OCI-LY1 (cell line): Measurements from ENCODE around the gene SNRPD3.
"Not testable (repeated sequence)": the region's sequence is repeated elsewhere in the genome, so short reads cannot be mapped to it uniquely, and the experiment has no call there.

ENCODE experiments used
- CTCF ChIP-seq: fragments of 200-600 bp; sonication (generic), shearing (Covaris generic); IDR thresholded peaks from 2 replicates; pipeline ENCODE4 v1.5.1; 2017; ENCODE audit warnings: mild to moderate bottlenecking, antibody characterized with exemption, low read length, moderate library complexity, mixed read lengths
- EZH2 ChIP-seq: fragments of 200-600 bp; sonication (generic), shearing (Covaris generic); IDR thresholded peaks from 2 replicates; pipeline ENCODE4 v1.8.0; 2017; ENCODE audit warnings: borderline replicate concordance, mixed run types, mild to moderate bottlenecking, antibody characterized with exemption, low read length, moderate library complexity, mixed read lengths

GRCh38 chr22:24602847-24603769 is 47.3 kb downstream of the SNRPD3 start, which contains the start of gene GGT1:
- not testable (repeated sequence) for TF ChIP-seq CTCF, EZH2
